Fibroblast of pulmonary artery (primary cell): ENCODE data around the gene KIAA0232.
"Not testable (repeated sequence)": the region's sequence is repeated elsewhere in the genome, so short reads cannot be mapped to it uniquely, and the experiment has no call there.

Experiments
- DNase-seq: peaks from one replicate; pipeline ENCODE4 v3.0.0-alpha.2; 2010; ENCODE audit warnings: low read depth
- H3K4me3 ChIP-seq: replicated peaks from 2 replicates; pipeline ENCODE4 v1.5.1; 2011; ENCODE audit warnings: low read depth, mild to moderate bottlenecking, control low read depth, low read length, moderate library complexity
- CTCF ChIP-seq: IDR thresholded peaks from 2 replicates; pipeline ENCODE4 v1.5.1; 2011; ENCODE audit warnings: mild to moderate bottlenecking, control low read depth, low read length, inconsistent platforms; ENCODE audit errors: missing control alignments

Gene KIAA0232

GRCh38 chr4:6782846-6783110 lies 251 bp downstream of the KIAA0232 start:
- DNase-seq = no peak
- H3K4me3 ChIP-seq = peak overlapping the region; percentile 88
- no peak for TF ChIP-seq CTCF

GRCh38 chr4:6783111-6783981 lies 819 bp downstream of the KIAA0232 start:
- peak; percentile 86 for DNase-seq
- no peak for TF ChIP-seq CTCF
- H3K4me3 ChIP-seq = peak overlapping the region; percentile 88

- H3K4me3 ChIP-seq = no peak overlapping the region
- DNase-seq = no peak
- TF ChIP-seq CTCF = no peak
Measured at GRCh38 chr4:6785572-6785925, 3.0 kb downstream of the KIAA0232 start.

GRCh38 chr4:6788123-6788522 lies 5.6 kb downstream of the KIAA0232 start:
- H3K4me3 ChIP-seq = no peak overlapping the region
- no peak for TF ChIP-seq CTCF
- DNase-seq = no peak

GRCh38 chr4:6791245-6791644 lies 8.7 kb downstream of the KIAA0232 start:
- DNase-seq = not testable (repeated sequence)

GRCh38 chr4:6791796-6792195 lies 9.3 kb downstream of the KIAA0232 start:
- not testable (repeated sequence) for DNase-seq

More at GRCh38 chr4:6791245-6791644, 8.7 kb downstream of the KIAA0232 start:
- H3K4me3 ChIP-seq = not testable (repeated sequence)

GRCh38 chr4:6794189-6794588 lies 11.7 kb downstream of the KIAA0232 start:
- no peak for DNase-seq
- no peak overlapping the region for H3K4me3 ChIP-seq
- no peak for TF ChIP-seq CTCF

More at GRCh38 chr4:6791796-6792195, 9.3 kb downstream of the KIAA0232 start:
- not testable (repeated sequence) for H3K4me3 ChIP-seq

- no peak for DNase-seq
- TF ChIP-seq CTCF = no peak
- H3K4me3 ChIP-seq = no peak overlapping the region
Measured at GRCh38 chr4:6795821-6796220, 13.3 kb downstream of the KIAA0232 start.

- DNase-seq, H3K4me3 ChIP-seq: not testable (repeated sequence)
Measured at GRCh38 chr4:6797368-6797767, 14.8 kb downstream of the KIAA0232 start.
